Inferior parietal cortex (tissue), 1 donor: ENCODE data around the gene KCNQ5.

Experiments
- DNase-seq: peaks from one replicate; pipeline ENCODE4 v3.0.0-alpha.2; 2016; ENCODE audit errors: extremely low spot score

The KCNQ5 gene

DNA sequence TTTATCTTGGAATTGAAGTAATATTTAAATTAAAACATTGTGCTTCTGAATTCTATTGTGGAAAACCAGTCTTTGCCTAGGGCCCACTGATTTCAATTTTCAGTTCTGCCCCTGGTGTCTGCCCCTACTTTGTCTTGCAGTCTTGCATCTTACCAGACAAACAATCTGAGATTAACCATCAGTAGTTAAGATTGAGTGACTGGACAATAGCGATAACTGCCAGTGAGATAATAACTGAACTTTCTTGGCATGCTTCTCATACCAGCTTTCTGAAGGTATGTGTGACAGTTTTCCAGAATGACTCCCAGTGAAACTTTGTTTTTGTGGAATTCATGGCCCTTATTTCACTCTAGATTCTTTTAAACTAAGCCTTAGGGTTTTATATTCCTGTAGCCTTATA is 53.5 kb downstream of the KCNQ5 start:
- no peak for DNase-seq

DNA sequence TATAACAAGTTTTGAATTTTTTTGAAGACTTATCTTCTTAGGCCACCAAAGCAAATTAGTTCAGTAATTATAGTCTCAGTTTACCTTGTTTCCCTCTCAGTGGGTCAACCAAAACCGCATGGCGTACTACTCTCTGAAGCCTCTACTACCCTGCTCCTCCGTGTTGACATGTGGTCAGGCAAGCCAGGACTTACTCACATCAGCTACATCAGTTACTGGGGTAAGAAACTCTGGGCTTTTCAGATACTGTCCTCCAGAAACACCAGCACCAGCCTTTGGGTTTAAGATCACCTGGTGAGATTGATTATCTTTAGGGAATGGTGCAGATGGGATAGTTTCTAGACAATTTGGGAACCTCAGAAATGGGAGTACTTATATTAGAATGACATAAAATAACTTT is 55.1 kb downstream of the KCNQ5 start:
- no peak for DNase-seq

DNA sequence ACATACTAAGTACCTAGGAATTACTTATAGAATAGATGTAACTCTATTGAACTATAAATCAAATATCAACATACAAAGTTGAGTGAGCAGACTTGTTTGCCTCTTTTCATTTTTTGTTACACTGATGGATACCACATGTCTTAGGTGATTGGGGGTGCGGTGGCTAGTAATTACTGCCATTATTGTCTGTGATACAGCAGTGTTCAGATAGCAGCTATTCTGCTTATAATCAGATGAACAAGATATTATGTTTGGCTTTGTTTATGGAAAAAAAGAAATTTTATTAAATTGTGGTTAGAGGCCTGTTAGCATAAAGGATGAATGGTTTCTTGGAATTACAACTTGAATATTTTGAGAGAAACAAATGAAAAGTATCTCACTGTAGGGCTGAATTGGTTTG is 55.9 kb downstream of the KCNQ5 start:
- DNase-seq: no peak

DNA sequence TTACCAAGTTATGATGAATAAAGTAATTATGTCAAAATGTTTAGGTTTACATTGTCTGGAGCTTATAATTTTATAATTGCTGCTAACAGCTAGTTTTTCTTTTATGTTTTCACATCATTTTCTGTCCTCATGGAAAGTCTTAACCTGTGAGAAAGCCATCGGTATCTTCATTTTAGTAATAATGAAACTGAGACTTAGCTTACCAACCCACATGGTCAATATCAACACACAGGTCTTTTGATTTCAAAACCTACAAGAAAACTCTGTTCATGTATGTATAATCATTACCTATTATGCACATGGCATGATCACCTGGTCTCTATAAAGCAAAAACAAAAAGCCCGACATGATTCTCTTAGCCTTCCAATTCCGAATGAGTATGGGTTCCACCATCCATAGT is 61.9 kb downstream of the KCNQ5 start:
- DNase-seq: no peak

DNA sequence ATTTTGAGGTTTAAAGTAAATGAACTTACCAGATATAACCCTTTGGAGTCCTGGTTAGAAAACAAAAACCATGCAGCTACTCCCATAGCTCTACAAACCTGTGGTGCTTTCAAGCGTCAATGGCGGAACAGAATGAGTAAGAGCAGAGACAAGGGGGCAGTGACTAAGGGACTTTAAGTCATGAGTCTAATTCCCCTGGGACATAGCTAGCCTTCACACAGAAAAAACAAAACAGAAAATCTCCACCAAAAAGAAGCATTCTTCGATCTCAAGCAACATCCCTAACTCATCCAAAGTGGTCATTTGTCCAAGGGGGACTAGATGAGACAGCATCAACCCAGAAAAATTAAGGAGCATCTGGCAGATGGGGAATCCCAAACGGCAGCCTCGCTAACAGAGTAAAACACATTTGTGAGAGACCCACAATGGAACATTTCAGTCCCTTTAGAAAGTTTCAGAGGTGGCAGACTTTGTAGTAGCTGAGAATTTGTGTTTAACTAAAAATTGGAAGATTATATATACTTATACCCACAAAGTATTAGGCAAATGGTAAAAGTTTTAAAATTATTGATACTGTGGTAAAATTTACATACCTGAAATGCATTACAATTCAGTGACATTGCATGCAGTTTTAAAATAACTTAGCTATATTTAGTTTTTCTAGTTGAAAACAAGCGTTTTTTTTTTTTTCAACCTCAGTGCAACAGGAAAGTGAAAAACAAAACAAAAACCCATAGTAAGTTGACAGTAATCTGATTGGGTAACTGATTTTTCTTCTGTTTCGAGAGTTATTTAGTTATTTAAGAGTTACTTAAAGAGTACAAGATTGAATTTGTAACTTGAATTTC is 67.5 kb downstream of the KCNQ5 start:
- no peak for DNase-seq

DNA sequence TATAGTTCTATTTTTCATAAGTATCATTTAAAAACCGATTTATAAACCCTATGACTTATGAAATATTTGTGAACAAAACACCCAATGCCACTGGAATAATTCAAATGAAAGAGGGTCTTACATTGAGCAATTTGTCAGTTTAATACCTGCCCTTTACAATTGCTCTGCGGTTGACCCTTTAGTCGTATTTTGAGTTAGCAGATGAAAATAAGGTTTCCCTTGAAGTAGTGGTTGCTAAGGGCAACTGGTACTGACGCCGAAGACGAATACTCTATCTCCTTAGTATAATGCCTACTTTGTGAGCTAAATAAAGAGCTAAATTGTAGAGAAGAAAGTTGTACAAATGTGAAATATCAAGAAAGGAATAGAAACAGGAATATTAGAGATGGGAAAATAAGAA is 69.4 kb downstream of the KCNQ5 start:
- no peak for DNase-seq

DNA sequence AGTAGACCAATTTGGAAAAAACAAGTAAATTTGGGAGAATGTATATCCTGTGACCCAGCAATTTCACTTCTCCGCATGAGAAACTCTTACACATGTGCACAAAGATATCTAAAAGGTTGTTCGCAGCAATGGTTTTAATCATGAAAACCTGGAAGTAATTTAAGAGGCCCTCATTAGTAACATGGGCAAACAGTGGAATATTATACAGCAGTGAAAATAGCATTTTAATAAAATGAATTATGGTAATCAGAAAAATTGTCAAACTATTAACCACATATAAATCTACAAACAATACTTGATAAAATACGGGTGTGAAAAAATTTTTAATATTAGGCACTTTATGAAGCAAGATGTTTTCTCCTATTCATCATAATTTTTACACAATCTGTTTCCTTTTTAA is 74.2 kb downstream of the KCNQ5 start:
- DNase-seq: no peak

DNA sequence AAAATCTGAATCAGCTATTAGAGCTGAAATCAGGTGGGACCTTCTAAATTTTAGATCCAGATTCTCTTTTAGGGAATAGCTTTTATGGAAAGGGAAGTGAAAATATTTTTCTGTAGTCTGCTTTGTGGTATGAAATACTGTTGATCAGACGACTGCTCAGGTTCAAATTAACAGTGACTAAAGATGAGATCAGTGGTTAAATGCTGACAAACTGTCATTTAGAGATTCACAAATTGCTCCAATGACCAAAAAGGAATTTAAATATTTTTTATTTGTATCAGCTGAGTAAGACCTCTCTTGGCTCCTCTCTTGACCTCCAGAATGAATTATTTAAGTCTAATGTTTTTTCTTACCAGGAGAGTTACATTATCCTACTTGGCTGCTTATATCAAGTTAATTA is 77.3 kb downstream of the KCNQ5 start:
- no peak for DNase-seq

DNA sequence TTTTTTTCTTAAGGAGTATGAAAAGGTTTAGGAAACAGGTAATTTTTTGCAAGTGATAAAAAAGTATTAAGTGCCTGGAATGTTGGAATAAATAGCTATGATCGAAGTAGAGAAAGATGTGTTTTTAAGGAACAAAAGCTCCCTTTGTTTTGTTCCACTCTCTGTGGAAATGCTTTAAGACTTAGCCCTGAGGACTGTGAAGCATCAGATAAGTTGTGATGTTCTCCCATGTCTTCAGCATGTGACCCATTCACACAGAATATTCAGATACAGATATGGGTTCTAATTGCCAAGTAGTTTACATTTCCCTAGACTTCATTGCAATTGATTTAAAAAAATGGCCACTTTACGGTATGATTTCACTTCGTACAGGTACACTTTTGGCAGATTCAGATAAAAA is 80.6 kb downstream of the KCNQ5 start:
- DNase-seq: no peak

DNA sequence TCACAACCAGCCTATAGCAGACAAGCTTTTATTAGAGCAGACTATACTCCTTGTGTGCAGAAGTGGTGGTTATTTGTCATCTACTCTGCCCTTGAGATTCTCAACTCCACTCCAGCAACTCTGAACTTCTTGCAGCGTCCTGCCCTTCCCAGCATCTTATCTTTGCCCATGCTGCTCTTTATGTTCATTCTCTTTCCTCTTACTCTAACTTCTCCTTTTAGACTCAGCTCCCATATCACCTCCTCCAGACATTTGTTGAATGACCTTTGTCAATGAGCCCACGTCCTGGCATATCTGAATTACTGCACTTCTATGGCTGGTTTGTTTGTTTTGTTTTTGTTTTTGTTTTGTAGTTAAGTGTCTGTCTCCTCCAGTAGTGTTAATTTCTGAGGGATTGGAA is 81.2 kb downstream of the KCNQ5 start:
- DNase-seq: no peak

DNA sequence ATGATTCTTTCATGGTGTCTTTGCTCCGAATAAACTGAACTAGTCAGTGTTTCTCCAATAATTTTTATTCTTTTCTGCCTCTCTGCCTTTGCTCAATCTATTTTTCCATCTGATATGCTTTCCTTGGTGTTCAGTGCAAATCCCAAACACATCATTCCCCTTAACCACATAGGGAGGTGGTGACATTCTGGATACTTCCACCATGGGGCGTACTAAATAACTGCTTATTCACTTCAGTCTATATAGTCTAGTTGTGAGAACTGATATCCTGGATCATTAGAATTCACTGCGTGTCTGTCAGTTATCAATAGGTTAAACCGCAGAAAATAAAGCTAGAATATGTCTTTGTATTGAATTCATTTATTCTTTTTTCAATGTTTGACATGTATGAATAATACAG is 83.1 kb downstream of the KCNQ5 start:
- no peak for DNase-seq

DNA sequence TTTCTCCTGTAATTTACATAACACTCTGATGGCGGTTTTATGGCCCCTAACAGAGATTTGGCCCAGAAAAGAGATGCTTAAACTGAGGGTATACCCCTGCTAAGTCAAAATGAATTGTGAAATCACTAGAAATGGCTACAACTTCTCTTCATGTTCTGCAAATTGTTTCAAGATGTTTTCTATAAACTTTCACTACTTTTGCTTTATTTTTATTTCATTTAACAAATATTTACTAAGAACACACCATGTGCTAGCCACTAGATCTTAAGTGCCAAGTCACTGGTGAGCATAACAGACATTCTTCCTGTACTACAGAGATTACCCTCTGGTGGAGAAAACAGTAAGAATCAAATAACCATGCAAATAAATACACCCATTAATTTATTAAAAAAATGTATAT is 87.6 kb downstream of the KCNQ5 start:
- no peak for DNase-seq

DNA sequence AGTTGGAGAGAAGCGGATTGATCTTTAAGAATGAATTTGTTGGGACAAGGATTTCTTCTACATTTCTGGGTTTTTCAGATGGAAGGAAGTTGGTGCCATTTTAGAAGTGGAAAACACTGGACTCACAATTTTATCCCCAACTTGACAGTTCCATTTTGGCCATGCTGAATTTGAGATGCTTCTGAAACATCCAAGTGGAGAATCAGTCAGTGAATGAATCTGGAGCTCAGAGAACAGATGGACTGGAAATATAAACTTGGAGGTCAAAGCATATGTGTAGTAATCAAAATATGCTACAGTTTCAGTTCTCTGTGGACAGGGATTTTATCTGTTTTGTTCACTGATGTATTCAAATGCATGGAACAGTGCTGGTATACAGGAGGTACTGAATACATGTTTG is 89.9 kb downstream of the KCNQ5 start:
- DNase-seq: no peak

DNA sequence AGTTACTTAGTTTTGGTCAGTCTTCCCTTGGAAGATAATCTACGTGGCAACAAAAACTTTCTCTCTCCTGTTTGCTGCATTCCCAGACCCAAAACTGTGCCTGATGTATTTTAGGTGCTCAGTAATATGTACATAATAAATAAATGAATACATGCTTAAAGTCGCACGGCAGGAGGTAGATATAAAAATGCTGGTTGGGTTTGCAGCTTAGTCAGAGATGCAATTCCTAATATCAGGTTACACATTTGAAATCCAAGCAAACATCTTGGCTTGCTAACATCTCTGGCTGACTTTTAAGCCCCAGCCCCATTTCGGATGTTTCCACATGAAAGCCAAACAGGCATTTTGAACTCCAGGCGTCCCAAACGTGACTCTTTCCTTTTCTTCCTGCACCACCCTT is 91.0 kb downstream of the KCNQ5 start:
- no peak for DNase-seq

DNA sequence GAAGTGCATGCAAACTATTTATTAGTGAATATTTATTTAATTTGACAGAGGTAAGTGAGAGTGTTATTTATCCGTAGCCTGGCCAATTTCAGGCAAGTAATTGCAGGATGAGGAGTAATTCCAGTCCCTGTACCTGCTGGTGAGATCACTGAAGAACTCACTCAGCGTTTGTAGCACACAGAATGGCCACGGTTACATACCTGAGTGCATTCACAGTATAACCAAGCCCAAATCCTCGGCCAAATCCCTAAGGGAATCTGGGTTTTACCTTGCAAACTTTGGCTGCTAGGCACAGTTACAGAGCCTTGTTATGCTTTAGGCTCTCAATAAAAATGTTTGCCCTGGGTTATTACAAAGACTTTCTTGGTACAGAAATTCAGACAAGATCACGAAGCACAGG is 93.3 kb downstream of the KCNQ5 start:
- no peak for DNase-seq

DNA sequence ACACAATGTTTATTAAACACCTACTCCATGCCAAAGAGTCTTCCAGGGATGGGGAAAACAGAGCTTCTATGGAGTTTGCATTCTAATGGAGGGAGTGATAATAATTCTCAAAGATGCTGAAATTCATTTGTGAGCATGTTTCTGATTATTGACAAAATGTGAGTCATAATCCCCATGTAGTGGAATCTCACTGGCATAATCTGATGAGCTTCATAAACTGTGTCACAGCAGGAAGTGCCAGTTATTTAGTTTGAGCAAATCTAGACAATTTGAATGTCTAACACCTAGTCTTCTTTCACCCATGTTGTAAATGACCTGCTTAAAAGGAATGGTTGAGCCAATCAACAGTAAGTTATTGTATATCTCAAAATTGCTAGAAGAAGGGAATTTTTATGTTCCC is 95.1 kb downstream of the KCNQ5 start:
- DNase-seq: no peak

DNA sequence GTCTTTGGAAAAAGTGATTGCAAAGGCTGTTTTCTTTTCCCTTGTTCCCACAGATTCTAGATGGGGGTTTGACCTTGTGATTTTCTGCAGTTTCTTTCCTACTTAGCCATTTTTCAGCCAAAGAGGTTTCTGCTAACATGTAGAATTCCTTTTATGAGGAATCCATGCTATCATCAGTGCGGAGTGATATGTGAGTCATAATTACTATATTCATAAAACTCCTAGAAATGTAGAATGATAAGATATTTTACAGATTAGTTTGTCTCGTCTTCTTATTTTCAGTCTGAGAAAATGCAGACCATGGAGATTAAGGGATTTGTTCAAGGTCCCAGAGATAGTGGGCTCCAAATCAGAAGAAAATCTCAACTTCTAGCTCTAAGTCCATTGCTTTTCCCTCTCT is 98.6 kb downstream of the KCNQ5 start:
- DNase-seq: no peak

DNA sequence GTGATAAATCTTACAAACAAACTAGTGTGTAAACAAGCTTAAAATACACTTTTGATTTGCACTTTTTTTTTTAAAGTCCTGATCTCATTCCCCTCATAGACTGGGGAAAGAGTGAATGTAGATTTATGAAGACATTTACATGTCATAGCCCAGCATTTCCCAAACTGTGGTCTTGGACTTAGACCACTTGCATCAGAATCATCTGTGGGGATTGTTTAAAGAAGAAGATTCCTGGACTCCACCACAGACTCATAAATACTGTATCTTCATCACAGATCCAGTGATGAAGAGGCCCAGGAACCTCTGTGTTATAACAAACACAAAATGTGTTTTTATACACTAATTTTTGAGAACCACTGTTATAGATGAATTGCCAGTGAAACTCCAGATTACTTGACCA is 99.5 kb downstream of the KCNQ5 start:
- no peak for DNase-seq

DNA sequence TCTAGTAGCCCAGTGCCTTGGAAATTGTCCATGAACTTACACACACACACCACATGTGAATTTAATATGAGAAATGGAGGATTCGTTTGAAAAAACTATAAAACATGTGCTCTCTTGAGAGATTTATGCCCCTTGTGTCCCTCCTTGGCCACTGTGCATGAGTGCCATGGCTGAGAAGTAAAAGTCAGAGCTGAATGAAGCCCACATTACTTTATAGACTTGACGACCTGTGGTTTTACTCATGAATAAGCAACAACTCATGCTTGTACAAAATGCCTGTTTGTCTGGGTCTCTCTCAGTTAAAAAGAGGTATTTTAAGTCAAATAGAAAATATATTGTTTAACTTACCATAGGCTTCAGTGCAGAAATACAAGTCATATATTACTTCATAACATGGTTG is 102.7 kb downstream of the KCNQ5 start:
- no peak for DNase-seq

DNA sequence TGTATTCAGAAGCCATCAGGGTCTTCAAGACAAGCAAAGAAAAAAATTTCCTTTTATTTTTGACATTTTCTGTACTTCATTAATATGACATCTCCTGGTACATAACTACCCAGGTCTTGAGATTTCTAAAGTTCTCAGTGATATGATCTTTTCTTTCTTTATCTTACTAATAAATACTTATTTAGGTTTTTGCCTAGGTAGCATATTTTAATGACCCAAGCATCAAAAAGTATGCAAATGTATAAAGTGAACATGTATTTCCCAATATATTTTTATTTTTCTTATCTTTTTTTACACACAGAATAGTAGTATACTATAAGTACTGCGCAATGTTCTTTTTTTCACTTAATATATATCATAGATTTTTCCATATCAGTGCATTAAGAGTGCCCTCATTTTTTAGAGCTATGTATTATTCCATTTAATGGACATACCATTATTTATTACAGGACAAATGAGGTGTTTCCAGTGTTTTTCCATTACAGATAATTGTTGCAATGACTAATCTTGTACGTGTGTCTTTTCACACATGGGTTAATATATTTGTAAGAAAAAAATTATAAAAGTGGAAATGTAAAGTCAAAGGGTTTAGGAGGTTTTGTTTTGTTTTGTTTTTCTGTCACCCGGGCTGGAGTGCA is 107.0 kb downstream of the KCNQ5 start:
- DNase-seq: no peak

DNA sequence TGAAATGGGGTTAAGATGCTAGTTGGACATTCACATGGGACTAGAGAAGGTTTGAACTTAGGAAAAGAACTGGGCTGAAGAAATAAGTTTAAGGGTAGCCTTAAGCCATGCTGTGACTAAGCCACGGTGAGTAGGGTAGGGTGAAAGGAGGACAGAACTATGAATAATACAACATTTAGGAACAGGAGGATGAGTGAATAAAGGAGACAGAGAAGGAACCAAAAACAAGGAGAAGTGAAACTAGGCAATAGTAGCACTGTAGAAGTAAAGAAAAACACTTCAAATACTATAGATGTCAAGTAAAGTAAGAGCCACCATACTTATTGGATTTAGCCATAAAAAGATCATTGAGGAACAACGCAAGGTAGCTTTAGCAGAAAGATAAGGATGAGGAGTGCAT is 111.2 kb downstream of the KCNQ5 start:
- no peak for DNase-seq

DNA sequence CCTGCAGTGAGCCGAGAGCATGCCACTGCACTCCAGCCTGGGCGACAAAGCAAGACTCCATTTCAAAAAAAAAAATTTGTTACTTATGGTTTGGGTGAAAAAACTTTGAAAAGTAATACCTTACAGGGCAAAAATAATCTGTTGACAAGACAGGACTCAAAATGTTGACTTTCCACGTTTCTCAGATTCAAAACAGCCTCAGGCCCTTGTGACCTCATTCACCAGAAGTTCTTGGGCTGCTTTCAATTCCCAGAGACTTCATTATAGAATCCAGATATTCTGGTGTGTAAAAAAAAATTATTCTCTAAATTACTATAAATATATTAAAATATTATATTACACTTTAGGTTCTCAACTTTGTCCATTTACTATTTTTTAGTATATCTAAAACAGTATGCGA is 116.2 kb downstream of the KCNQ5 start:
- DNase-seq: no peak

DNA sequence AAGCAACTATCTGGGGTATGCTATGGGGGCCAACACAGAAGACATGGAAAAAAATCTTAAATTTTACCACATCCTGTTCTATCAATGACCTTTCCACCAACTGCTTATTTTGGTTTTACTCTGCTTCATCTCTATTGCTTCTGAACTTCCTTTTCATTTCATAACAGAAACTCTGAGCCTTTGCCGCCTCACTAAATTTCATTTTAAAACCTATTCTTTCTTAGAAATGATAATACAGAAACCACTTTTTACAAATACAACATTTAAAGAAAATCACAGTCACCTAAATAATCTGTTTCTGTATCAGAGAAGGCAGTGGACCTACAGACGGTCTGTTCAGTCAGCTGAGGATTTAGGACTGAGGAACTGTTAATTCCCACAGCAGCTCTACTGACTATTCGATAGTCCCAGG is 117.5 kb downstream of the KCNQ5 start:
- DNase-seq: no peak

DNA sequence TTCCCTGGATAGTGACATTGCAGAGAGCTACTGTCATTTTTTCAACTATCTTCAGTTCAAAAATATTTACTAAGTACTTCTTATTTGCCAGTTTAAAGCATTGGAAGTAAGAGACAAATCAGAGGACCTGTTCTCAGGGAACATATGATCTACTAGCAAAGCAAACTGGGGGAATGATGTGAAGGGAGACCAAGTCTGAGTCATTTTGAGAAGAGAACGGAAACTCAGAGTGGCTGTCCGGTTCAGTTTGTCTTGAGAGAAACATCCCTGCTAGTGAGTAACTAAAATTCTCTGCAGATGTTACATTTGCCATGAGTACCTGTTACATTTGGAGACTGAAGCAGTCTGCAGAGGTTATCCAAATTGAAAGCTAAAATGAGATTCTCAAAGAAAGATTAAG is 118.3 kb downstream of the KCNQ5 start:
- no peak for DNase-seq
